Measurements from ENCODE around the gene ZNF70.

The ZNF70 gene

DNA sequence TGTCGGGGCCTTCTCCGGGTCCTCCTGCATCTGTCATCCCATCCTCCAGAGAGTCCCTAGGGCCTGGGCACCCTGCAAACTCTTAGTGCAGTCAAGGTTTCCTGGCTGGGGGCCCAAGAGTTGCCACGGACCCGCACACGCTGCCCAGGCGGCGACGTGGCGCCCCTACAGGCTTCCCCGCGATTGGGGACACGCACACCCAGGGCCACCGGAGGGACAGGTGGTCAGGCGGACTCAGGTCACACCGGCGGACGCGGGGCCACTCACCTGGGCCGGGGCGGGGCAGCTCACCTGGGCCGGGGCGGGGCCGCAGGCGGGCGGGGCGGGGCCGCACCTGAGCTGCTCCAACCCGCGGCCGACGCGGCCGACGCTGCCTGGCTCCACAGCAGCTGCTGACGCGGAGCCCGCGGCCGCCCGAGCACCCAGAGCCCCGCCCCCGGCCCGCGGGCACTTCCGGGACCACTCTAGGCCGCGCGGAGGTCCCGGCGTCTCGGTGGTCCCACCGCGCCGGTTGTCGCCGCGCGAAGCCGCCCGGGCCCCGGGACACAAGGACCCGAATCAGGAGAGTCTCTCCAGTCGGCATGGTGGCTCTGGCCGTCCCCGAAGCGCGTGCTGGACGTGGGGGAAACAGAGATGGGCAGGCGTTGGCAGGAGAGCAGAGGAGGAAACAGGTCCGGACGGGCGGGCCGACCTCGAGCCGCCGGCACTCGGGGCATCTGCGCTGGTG is at the start of gene ZNF70:
Gene ZNF70 (minus strand): TSS at position 399 of the 727 bp plus-strand sequence. CDS start 5,972 bp downstream, outside the sequence.
- peak; percentile 49 to 59 for DNase-seq

DNA sequence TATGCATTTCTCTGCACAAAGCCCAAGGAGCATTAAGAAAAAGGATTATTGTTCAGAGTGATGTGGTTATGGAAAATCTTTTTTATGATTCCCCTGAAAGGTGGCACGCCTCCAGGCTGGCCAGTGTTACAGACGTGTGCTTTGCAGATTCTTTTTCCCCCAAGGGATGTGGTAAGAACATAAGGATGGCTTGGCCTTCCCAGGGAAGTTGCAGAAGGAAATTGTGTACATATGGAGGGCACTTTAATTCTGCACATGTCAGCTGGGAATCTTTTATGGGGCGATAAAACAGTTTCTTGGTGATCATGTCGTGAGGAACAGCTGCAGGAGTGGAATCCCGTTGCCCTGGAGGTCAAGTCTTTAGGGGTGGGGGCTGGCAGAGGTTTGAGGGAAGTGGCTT is 45.5 kb upstream of the ZNF70 start:
- no peak for DNase-seq

DNA sequence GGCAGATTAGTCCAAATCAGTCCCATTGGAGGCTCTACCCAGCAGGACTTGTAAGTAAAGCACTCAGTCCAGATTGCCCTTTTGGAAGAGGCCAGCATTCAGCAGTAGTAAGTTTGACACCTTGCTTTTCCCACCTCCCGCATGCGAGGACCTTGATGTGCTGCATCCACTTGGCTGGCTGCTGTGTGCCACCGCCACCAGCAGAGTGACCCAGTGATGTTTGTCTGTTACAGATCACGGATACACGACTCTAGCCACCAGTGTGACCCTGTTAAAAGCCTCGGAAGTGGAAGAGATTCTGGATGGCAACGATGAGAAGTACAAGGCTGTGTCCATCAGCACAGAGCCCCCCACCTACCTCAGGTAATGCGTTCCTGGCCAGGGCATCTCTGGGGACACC is 42.4 kb upstream of the ZNF70 start:
- no peak for DNase-seq

DNA sequence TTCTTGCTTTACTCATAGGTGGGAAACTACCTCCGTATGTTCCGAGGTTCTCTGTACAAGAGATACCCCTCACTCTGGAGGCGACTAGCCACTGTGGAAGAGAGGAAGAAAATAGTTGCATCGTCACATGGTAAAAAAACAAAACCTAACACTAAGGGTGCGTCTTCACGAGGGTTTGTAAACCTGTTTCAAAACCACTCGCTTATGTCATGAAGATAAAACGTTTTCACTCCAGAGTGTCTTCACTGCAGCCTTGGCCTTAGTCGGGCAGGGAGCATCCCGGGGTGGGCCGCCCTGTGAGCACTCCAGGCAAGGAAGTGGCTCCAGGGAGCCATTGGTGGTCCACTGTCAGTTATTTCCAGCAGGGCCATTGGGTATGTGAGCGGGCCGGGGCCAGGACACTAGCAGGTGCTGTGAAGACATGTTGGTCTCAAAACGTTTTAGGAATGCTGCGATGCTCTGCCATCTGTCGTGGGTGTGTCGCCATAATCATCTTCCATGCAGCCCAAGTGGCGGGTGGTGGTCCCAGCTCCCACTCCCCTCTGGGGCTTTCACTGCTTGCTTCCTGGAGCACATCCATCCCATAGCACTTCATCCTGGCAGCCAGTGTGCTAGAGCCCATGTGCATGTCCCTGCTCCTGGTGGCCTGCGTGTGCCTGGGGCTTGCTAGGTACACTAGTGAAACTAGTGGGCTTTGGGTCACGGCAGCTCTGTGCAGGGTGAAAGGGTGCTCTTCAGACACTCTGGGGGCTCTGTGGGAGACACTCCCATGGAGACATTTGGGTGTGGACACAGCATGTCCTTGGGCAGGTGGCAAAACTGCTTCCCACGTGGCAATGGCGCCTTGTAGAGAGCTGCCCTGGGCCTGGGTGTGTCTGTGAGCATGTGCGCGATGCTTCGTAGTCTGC is 41.1 kb upstream of the ZNF70 start:
- DNase-seq = no peak

DNA sequence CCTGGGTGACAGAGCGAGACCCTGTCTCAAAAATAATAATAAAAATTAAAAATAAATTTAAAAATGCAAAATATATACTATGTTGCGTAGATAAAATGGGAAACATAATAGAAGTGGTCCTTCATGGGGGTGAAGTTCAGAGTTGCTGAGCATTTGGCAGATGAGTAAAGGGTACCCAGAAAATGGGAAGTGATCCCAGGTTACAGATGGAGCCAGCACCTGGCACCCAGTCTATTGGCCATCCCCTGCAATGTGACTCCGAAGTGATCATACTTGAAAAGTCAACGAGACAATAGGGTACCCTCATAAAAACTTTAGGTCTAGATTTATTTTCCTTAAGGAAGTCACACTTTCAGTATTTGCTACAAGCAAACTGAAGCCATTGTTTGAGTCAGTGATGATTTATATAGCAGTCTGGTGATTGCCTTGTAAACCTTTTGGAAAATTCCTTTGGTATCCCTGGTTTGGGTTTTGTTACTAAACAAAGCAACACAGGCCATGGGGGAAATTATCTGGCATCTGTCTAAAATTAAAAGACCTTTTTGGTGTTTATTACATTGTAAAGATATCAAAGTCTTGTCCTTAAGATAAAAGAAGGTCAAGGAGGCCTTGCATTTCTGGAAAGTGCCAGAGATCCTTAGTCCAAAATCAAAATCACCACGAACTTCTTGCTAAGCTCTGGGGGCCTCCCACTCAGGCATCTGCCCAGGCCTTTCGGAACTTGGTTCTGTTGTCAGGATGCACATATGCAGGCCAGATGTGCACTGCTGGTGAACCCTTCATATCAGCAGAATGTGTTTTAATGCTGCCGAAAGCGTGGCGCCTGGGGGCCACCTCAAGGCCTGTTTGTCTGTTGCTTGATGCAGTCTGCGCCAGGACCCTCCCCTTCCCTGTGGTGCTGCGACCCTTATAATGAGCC is 40.2 kb upstream of the ZNF70 start:
- DNase-seq = no peak

DNA sequence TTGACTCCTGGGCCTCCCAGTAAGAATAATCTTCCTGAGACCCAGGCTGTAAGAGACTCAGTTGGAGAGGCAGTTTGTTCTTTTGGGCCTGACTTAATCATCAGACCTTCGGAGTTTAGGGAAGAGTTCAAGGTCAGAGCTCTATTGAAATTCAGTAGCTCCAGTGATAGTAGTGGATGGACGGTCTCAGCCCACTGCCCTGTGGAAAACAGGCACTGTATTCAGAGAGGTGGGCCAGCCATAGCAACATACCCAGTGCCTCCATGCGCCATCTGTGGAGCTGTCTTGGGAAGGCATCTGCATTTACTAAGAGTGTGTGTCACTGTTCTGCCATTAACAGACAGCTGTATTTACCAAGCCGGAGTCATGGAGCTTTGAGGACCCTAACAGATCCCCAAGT is 38.7 kb upstream of the ZNF70 start:
- DNase-seq = no peak

DNA sequence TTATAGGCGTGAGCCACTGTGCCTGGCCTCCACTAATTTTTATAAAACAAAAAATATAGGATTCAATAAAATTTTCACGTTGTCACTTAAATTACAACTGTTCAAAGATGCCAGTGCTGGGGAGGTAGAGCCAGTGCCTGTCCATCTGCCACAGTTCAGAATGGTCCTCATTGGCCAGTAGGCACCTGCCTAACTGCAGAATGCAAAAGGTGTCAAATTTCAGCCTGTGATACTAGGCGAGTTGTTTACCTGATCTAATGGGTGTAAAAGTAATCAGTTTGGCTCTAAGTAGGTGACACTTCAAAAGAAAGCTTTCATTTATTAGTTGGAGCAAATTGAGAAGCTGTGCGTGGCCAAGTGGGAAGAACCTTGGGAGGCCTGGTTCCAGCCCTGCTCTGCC is 38.2 kb upstream of the ZNF70 start:
- DNase-seq = no peak

DNA sequence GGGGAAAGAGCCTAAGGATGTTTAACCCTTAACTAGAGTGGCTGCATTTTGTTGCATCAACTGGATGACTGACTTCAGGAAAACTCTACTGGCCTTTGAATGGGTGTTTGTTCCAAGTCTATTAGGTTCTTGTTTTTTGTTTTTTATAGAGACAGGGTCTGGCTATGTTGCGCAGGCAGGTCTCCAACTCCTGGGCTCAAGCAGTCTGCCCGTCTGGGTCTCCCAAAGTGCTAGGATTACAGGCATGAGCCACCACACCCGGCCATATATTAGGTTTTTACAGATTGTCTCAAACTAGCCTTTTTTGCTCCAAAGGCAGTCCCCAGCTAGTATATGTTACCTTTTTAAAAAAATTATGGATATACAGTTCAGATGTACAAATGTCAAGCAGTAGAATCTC is 37.0 kb upstream of the ZNF70 start:
- no peak for DNase-seq

DNA sequence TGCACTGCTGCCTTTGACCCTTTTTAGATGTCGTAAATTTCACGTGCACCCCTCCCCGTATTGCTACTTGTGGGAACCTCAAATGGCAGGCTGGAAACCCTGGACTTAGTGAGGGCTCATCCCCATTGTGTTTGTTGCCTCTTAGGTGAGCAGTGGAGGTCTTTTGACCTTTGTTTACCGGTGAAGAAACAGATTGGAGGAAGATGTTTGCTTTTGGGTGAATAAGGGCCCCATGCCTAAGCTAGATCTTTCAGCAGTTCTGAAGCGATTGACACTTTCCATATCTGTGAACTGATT is 36.6 kb upstream of the ZNF70 start:
- no peak for DNase-seq

DNA sequence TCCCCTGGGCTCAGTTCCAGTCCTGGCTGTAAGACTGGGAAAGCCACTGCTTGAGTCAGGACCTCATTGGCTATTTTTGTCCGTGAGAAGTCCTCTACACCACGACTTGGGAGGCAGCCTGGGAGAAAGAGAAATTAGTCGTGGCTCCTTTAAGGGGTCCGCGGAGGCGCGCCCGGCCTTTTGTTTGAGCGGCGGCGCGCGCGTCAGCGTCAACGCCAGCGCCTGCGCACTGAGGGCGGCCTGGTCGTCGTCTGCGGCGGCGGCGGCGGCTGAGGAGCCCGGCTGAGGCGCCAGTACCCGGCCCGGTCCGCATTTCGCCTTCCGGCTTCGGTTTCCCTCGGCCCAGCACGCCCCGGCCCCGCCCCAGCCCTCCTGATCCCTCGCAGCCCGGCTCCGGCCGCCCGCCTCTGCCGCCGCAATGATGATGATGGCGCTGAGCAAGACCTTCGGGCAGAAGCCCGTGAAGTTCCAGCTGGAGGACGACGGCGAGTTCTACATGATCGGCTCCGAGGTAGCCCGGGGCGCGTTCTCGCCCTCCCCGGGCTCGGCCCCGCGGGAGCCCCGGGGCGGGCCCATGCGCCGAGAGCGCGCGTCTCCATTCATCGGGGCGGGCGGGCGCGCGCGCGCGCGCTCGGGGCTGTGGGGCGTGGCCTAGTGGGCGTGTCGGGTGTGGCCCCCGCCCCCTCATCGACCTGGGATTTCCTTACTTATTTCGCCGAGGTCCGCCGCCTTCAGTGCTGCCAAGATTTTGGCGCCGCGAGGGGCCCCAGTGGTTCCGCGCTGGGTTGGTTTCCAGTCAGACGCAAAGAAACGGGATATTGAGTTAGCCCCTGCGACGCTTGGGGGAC is 36.1 kb upstream of the ZNF70 start, which contains the start of gene SMARCB1:
Gene SMARCB1 (plus strand): TSS at position 215 of the 848 bp plus-strand sequence. CDS start 204 bp downstream, at position 419.
- DNase-seq = peak; percentile 67 to 91

DNA sequence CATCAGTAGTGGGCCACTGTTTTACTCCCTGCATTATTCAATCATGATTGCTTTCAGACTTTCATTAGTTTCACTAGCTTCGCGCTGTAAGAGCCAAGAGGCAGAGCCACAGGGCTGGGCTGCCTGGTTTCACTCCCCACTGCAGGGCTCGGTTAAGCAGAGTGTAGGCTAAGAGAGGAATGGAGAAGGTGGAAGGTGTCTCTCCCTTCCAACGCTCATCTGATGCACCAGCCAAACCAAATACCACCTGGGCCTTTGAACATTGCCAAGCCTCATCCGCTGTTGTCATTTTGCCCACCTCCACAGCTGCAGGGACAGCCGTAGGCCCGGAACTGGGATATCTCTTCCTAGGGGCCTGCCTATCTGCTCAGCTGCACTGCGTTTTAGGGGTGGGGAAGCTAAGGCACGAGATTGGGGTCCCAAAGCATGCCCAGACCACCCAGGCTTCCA is 35.4 kb upstream of the ZNF70 start:
- no peak for DNase-seq

DNA sequence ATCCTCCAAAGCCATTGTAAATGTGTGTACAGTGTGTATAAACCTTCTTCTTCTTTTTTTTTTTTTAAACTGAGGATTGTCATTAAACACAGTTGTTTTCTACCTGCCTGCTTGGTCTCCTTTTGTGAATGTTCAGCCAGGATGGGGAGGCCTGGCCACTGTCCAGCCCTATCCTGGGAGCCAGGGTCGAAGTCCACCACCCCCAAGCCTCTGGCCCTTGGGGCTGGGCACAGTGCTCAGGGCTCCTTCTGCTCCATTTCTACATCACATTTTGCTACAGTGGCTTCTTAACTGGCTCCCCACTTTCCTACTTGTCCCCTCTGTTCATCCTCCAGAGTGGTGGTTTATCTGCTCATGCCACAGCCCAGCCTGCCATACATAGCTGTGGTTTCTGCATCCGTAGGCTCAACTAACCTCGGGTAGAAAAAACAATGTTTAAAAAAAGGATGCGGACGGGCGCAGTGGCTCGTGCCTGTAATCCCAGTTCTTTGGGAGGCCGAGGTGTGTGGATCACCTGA is 33.4 kb upstream of the ZNF70 start:
- DNase-seq = no peak

DNA sequence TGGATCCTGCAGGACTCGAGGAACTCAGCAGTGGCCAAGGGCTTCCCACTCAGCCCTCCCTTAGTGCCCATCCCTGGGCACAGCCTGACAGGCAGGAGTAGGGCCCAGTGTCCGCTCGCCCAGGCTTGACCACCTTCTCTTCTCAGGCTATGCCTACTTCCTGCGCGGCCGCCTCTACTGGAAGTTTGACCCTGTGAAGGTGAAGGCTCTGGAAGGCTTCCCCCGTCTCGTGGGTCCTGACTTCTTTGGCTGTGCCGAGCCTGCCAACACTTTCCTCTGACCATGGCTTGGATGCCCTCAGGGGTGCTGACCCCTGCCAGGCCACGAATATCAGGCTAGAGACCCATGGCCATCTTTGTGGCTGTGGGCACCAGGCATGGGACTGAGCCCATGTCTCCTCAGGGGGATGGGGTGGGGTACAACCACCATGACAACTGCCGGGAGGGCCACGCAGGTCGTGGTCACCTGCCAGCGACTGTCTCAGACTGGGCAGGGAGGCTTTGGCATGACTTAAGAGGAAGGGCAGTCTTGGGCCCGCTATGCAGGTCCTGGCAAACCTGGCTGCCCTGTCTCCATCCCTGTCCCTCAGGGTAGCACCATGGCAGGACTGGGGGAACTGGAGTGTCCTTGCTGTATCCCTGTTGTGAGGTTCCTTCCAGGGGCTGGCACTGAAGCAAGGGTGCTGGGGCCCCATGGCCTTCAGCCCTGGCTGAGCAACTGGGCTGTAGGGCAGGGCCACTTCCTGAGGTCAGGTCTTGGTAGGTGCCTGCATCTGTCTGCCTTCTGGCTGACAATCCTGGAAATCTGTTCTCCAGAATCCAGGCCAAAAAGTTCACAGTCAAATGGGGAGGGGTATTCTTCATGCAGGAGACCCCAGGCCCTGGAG is 32.6 kb upstream of the ZNF70 start:
- no peak for DNase-seq

DNA sequence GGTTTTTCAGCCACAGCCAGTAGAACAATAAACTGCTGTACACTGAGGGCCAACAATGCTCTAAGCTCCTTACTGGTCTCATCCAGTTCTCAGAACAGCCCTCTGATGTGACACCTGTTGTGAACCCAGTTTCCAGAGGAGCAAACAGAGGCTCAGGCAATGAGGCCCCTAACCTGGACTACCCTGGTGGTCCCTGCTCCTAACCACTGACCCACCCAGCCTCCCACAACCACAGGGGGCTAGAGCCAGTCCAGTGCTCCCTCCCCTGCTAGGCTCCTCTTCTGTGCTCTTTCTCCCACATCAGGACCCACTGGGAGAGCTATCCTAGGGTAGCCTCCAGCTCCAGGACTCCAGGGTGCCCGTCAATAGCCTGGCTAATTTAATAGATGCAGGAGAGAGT is 31.8 kb upstream of the ZNF70 start:
- DNase-seq = no peak

DNA sequence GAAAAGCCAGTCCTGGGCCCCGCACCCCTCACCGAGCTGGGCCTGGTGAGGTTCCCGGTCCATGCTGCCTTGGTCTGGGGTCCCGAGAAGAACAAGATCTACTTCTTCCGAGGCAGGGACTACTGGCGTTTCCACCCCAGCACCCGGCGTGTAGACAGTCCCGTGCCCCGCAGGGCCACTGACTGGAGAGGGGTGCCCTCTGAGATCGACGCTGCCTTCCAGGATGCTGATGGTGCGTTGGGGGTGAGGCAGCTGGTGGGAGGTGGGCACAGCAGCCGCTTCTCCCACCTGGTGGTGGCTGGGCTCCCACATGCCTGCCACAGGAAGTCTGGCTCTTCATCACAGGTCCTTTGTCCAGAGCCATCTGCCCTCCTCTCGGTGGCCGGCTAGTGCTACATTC is 31.3 kb upstream of the ZNF70 start:
- DNase-seq = no peak

DNA sequence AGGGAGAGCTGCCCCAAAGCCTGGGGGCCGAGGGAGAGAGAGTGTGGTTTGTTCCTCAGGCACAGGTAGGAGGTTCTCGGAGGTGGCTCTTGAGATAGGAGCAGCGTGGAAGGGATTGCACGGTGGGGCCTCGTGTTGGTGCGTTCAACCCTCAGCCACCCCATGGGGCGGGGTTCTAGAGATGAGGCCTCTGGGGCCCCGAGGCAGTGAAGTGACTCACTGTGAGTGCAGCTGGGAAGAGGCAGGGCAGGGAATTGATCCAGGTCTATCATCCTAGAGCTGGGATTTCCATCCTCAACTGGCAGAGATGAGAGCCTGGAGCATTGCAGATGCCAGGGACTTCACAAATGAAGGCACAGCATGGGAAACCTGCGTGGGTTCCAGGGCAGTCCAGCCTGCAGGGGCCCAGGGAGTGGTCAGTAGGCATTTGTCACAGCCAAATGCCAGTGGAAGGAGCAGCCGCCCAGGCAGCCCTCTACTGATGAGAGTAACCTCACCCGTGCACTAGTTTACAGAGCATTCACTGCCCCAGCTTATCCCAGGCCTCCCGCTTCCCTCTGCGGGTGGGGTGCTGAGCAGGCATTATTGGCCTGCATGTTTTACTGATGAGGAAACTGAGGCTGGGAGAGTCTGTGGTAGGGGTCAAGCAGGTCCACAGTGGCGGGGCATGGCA is 30.7 kb upstream of the ZNF70 start:
- DNase-seq = no peak

DNA sequence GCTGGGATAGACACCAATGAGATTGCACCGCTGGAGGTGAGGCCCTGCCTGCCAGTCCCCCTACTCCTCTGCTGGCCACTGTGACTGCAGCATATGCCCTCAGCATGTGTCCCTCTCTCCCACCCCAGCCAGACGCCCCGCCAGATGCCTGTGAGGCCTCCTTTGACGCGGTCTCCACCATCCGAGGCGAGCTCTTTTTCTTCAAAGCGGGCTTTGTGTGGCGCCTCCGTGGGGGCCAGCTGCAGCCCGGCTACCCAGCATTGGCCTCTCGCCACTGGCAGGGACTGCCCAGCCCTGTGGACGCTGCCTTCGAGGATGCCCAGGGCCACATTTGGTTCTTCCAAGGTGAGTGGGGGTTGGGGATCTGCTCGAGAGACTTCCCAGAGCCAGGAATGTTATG is 30.2 kb upstream of the ZNF70 start:
- DNase-seq = no peak

DNA sequence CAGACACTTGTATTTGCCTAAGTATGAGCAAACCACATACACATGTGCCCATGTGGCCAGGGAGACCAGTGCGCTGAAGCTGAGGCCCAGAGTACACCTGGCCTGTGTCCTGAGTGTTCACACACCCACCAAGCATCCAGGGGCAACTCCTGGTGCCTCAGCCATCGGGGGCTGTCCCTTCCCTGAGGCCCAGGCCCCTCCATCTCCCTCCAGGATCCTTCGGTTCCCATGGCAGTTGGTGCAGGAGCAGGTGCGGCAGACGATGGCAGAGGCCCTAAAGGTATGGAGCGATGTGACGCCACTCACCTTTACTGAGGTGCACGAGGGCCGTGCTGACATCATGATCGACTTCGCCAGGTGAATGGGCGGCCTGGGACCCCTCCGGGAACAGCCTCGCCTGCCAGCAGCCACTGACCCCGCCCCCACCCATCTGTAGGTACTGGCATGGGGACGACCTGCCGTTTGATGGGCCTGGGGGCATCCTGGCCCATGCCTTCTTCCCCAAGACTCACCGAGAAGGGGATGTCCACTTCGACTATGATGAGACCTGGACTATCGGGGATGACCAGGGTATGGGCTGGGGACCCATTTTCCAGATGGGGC is 29.3 kb upstream of the ZNF70 start:
- no peak for DNase-seq

DNA sequence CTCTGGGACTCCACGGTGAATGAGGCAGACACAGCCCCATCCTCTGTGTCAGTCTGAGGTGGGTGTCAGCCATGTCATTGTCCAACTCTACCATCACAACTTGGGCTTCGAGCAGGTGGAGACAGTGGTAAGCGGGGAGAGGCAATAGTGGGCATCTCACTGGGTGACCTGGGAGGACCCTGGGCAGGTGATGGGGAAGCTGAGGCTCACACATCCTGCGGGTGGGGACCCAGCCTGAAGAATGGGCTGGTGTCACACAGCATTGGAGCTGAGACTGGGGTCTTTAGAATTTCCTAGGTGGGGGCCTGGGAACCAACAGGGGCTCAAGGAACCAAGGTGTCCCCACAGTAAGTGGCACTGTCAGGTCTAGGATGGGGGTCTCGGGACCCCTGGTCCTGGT is 28.8 kb upstream of the ZNF70 start:
- no peak for DNase-seq

DNA sequence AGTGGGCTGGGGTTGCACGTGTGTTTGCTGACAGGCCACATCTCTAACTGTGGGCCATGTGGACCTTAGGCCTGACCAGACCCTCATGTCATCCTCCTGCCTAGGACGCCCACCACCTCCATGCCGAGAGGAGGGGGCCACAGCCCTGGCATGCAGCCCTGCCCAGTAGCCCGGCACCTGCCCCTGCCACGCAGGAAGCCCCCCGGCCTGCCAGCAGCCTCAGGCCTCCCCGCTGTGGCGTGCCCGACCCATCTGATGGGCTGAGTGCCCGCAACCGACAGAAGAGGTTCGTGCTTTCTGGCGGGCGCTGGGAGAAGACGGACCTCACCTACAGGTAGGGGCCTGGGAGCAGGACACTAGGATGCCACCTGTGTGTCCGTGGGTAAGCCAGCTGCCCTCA is 28.2 kb upstream of the ZNF70 start:
- no peak for DNase-seq

Data from bone marrow (tissue), 2 donors.